ENCODE results near the gene CFAP74. TPM values are rescaled to one million over a fixed set of nuclear protein-coding genes. Genes with fewer than 3 reads are reported as not detected.
A peak's percentile ranks its signal among the peaks of the same experiment; 100 is the strongest.

The CFAP74 gene
- total and polyA plus RNA-seq, 2 of the 13 experiments (the other 11 are each of a cell fraction or from before 2014, with no cell fraction given), result 0.27 to 0.62 TPM

- no peak for TF ChIP-seq ZNF740 (CRISPR knock-in tag; IDR thresholded peaks at IDR 0.05)
- no peak for TF ChIP-seq ZSCAN21 (CRISPR knock-in tag; IDR thresholded peaks at IDR 0.05; ENCODE audit: borderline replicate concordance)
- TF ChIP-seq SIX4 (CRISPR knock-in tag; IDR thresholded peaks at IDR 0.05), result no peak
- TF ChIP-seq BATF2 (CRISPR knock-in tag; IDR thresholded peaks at IDR 0.05), result no peak
- no peak for TF ChIP-seq ZBTB38 (CRISPR knock-in tag; IDR thresholded peaks at IDR 0.05)
- TF ChIP-seq LBX2 (CRISPR knock-in tag; IDR thresholded peaks at IDR 0.05; ENCODE audit: borderline replicate concordance), result no peak
- no peak for TF ChIP-seq ISL2 (CRISPR knock-in tag; IDR thresholded peaks at IDR 0.05)
- TF ChIP-seq ZSCAN22 (CRISPR knock-in tag; IDR thresholded peaks at IDR 0.05), result no peak
- TF ChIP-seq TP53 (CRISPR knock-in tag; conservative IDR thresholded peaks at IDR 0.05), result no peak
- no peak for TF ChIP-seq ZBTB42 (CRISPR knock-in tag; IDR thresholded peaks at IDR 0.05)
- TF ChIP-seq TCF7L2 (IDR thresholded peaks at IDR 0.05; ENCODE audit: low read depth, low read length), result no peak
- TF ChIP-seq TIGD3 (CRISPR knock-in tag; IDR thresholded peaks at IDR 0.05; ENCODE audit: borderline replicate concordance), result no peak
- TF ChIP-seq ZNF367 (CRISPR knock-in tag; IDR thresholded peaks at IDR 0.05; ENCODE audit: borderline replicate concordance), result no peak
- no peak for TF ChIP-seq PRDM10 (CRISPR knock-in tag; IDR thresholded peaks at IDR 0.05; ENCODE audit: low read depth)
- TF ChIP-seq ZNF333 (CRISPR knock-in tag; IDR thresholded peaks at IDR 0.05; ENCODE audit: borderline replicate concordance), result 0 out of 2 replicates have a peak, but pooled peaks have one; percentile 22
- no peak for TF ChIP-seq MED8 (CRISPR knock-in tag; IDR thresholded peaks at IDR 0.05; ENCODE audit: insufficient replicate concordance)
- TF ChIP-seq HMGXB3 (CRISPR knock-in tag; IDR thresholded peaks at IDR 0.05; ENCODE audit: borderline replicate concordance), result no peak
- no peak for TF ChIP-seq MAFF (IDR thresholded peaks at IDR 0.05; ENCODE audit: low read depth, low read length)
- no peak for TF ChIP-seq KLF11 (CRISPR knock-in tag; IDR thresholded peaks at IDR 0.05)
Measured at GRCh38 chr1:1894354-1895059, 109.1 kb downstream of the CFAP74 start (continued).

Measured in HepG2 (cell line).